GM18951 (cell line): ENCODE data around the gene RPS6KA4.

Experiments
- POLR2A ChIP-seq: IDR thresholded peaks from 4 replicates; pipeline ENCODE4 v1.6.1; 2011; ENCODE audit warnings: mild to moderate bottlenecking; ENCODE audit not compliant: insufficient read length, insufficient read depth; ENCODE audit errors: extremely low read depth
- in situ Hi-C: fragments of 300-500 bp; cut with MboI; formaldehyde crosslinking; loops from one replicate; pipeline ENCODE4 v1.12.0; 2022; ENCODE audit warnings: low sequenced_read_pairs, mixed read lengths, inconsistent platforms; ENCODE audit not compliant: unreplicated experiment

The RPS6KA4 gene

DNA sequence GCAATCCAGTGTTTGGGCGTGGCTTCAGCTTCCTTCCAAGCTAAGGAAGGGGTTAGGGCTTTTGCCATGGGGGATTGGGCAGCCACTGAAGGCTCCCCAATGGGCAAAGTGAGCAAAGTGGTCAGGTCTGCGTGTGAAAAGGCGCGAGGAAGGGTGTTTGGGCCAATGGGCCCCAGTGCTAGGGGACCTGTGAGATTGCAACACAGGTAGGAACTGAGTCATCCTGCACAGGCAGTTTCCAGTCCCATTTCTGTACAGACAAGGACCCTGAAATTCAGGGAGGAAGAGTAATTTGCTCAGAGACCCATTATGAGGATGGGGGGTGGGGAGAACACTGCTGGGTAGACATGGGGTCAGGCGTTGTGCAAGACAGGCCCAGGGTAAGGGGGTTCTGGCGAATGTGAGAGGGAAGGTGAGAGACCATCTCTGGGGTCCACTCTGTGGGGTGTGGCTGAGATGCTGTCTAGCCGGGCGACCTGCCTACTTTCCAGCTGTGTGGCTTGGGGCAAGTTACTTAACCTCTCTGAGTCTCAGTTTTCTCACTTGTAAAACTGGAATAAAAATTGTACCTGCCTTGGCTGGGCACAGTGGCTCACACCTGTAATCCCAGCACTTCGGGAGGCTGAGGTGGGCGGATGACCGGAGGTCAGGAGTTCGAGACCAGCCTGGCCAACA lies 11.6 kb upstream of the RPS6KA4 start:
- in situ Hi-C loops: no loop called here
- TF ChIP-seq POLR2A: no peak

DNA sequence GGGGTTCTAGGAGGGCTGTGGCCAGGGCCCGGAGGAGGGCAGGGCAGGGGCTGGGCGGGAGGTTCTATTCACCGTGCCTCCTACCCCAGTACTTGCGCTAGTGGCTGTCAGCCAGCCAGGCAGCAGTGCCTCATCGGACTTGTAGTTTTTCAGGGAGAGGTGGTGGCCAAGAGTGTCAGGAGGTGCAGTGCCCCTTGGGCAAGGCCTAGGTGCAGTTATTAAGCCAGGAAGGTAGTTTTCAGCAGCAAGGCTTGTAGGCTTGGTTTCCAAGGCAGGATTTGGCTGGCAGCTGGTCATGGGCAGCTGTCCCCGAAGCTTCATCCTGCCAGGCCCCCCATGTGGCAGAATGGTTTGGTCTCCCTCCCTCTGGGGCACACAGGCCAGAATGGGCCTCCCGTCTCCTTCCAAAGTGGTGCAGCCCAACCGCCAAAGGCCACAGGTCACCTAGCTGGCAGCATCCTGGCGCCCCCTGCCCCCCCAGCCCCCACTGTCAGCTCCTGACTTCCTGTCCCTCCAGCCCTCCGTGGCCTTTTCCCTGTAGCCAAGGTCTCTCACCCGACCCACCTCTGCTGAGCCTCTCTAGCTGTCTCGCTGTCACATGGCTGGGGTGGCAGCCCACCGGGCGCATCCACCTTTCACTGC lies 10.5 kb upstream of the RPS6KA4 start:
- TF ChIP-seq POLR2A: no peak
- in situ Hi-C loops: no loop called here

DNA sequence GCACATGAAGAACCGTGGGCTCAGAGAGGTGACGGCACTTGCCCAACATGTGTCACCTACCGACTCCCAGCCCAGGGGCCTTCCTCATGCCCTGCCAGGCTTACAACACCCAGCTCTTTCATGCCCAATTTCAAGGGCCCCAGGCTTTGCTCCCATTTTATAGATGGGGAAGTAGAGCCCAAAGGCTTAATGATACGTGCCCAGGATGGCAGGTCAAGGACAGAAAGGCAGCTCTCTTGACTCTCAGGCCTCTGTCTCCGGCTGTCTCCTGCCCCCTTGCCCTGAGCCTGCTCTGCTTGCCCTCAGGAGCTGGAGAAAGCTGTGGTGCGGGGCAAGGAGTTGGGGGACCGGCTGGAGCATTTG lies 10.0 kb upstream of the RPS6KA4 start:
- in situ Hi-C loops: no loop called here
- TF ChIP-seq POLR2A: no peak

DNA sequence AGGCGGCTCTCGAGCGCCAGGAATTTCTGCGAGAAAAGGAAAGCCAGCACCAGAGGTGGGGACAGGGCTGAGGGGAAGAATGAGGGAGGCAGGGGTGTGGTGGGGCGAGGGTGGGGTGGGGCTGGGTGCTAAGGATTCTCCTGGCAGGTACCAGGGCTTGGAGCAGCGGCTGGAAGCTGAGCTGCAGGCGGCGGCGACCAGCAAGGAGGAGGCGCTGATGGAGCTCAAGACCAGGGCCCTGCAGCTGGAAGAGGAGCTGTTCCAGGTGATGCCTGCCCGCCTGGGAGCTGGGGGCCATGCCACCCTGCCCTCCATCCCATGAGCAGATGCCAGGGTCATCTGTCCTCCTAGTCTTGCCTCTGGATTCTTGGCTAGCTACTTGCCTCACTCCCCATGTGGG lies 9.6 kb upstream of the RPS6KA4 start:
- in situ Hi-C loops: no loop called here
- TF ChIP-seq POLR2A: no peak

DNA sequence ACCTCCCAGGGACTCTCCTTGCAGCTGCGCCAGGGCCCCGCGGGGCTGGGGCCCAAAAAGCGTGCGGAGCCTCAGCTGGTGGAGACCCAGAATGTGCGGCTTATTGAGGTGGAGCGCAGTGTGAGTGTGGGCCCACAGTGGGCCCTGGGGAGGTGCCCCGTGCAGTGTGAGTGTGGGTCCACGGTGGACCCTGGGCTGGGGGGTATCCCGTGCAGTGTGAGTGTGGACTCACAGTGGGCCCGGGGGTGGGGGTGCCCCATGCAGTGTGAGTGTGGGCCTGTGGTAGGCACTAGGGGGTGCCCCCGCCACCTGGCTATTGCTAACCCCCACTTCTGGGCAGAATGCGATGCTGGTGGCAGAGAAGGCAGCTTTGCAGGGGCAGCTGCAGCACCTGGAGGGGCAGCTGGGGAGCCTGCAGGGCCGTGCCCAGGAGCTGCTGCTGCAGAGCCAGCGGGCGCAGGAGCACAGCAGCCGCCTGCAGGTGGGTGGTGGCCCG lies 7.8 kb upstream of the RPS6KA4 start:
- no peak for TF ChIP-seq POLR2A
- in situ Hi-C loops: no loop called here

DNA sequence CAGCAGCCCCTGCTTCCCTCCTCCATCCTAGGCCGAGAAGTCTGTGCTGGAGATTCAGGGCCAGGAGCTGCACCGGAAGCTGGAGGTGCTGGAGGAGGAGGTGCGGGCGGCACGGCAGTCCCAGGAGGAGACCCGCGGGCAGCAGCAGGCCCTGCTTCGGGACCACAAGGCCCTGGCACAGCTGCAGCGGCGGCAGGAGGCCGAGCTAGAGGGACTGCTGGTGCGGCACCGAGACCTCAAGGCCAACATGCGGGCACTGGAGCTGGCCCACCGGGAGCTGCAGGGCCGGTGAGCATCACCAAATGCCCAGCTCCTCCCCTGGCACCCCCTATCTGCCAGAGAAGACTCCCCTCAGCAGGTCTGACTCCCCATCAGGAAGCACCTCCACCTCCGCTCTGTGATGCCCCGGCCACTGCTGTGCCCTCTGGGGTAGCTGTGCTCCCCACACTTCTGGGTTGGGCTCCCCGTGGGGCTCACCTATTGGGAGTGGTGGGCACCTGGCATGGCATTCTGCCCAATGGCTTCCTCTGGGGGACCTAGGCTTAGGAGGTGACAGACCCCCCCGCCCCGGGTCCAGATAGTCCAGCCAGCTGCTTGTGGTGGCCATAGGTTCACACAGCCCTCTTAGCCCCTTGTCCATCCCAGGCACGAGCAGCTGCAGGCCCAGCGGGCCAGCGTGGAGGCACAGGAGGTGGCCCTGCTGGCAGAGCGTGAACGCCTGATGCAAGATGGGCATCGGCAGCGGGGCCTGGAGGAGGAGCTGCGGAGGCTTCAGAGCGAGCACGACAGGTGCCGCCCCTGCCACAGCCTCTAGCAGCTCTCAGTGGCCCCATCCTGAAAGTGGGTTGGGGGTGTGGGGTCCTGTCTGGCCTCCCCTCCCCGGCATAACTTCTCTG lies 6.6 kb upstream of the RPS6KA4 start:
- no peak for TF ChIP-seq POLR2A
- in situ Hi-C loops: no loop called here

DNA sequence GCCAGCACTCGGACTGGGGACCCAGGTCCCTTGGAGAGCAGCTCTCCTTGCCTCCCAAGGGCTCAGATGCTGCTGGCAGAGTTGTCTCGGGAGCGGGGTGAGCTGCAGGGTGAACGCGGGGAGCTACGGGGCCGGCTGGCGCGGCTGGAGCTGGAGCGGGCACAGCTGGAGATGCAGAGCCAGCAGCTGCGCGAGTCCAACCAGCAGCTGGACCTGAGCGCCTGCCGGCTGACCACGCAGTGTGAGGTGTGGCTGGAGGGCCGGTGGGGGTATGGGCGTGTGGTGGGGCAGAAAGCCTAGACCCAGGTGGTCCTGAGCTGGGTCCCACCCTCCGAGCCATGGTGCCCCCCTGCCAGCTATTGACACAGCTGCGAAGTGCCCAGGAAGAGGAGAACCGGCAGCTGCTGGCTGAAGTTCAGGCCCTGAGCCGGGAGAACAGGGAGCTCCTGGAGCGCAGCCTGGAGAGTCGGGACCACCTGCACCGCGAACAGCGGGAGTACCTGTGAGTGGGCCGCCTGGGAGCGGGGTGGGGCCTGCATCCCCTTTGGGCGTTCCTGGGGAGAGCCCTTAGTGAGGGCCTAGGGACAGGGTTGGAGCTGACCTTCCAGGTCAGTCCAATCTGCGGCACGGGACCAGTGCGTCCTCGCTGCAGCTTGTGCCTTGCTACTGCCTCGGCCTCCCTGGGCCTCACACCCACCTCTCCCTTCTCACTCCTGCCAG lies 5.8 kb upstream of the RPS6KA4 start:
- in situ Hi-C loops: no loop called here
- TF ChIP-seq POLR2A: no peak

DNA sequence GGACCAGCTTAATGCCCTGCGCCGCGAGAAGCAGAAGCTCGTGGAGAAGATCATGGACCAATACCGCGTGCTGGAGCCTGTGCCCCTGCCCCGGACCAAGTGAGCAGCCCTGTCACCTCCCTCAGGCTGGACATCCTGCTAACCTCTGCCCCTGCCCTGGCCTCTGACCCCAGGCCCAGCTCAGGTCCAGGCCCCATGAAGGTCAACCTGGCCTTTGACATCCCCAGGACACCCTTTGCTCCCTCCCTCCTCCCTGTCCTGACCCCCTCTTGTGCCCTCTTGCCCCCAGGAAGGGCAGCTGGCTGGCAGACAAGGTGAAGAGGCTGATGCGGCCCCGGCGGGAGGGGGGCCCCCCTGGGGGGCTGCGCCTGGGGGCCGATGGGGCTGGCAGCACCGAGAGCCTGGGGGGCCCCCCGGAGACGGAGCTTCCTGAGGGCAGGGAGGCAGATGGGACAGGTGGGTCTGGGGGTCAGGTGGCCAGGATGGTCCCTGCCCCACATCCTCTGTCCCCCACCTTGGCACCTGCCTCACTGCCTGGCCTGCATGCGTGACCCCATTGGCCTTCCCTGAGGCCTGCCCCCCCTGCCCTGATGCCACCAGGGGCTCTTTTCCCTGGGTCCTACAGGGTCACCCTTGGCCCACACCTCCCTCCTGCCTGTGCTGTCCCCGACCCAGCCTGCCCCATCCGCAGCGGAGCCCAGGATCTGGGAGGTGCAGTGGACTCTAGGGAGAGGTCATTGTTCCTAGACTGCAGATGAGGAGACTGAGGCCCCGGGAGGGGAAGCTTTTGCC lies 5.1 kb upstream of the RPS6KA4 start:
- in situ Hi-C loops: no loop called here

DNA sequence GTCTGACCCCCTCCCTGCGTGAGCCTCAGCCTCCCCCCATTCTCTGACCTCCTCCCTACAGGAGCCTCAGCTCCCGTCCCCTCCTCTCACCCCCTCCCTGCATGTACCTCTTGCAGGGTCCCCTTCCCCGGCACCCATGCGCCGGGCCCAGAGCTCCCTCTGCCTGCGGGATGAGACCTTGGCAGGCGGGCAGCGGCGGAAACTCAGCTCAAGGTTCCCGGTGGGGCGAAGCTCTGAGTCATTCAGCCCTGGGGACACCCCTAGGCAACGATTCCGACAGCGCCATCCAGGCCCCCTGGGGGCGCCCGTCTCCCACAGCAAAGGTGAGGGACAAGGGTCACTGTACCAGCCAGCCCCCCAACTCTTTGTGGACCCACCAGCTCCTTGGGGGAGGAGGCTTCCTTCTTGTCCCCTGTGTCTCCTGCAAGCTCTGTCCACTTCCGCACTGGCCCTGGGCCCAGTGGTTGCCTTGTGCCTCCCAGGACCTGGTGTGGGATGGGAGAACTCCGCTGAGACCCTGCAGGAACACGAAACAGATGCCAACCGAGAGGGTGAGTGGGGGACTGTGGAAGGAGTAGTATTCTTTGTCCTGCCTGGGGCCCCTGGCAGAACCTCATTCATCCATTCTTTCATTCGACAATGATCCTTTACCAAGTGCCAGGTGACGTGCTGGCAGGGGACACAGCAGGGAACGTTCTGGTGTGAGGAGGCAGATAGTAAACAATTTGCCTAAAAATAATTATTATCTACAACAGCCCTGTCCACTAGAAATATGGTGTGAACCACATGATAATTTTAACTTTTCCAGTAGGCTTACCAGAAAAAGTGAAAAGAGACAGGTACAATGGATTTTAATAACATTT lies 3.7 kb upstream of the RPS6KA4 start:
- in situ Hi-C loops: no loop called here

More for the DNA sequence above, 5.1 kb upstream of the RPS6KA4 start:
- no peak for TF ChIP-seq POLR2A

DNA sequence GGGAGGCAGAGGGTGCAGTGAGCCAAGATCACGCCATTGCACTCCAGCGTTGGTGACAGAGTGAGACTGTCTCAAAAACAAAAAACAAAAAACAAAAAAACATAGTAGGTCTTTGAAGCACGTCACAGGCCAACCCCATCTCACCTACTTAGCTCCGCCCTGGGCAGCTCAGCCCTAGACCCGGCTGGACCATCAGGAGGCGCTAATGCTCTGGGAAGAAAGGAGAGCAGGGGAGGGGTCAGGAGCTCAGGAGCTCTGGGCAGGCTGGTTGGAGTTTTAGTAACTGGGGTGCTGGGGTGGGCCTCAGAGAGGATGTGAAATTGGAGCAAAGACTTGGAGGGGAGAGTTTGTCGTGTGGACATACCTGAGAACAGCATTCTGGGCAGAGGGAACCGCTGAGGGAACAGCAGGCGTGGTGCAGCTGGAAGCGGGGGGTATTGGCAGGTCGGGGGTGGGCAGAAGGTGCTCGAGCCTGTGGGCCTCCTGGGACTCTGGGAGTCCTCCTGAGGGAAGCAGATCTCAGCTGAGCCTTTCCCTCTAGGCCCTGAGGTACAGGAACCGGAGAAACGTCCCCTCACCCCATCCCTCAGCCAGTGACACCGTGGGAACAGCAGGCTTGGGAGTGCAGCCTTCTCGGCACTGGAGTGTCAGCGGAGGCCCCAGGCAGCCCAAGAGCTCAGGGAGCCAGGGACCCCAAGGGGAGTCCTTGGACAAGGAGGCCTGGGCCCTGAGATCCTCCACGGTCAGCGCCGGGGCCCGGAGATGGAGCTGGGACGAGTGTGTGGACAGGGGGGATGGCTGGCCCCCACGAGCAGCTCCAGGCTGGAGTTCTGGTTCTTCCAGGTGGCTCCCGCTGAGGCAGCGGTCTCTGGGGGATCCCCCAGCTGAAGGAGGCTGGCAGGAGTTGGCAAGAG lies 2.2 kb upstream of the RPS6KA4 start:
- TF ChIP-seq POLR2A: no peak

More for the DNA sequence above, 3.7 kb upstream of the RPS6KA4 start:
- no peak for TF ChIP-seq POLR2A

More for the DNA sequence above, 2.2 kb upstream of the RPS6KA4 start:
- in situ Hi-C loops: no loop called here
